ENCODE measurements around the gene ARSK. TPM values are rescaled to one million over a fixed set of nuclear protein-coding genes. Genes with fewer than 3 reads are reported as not detected.

ARSK gene
- total and polyA plus RNA-seq, 2 donors (not counting 1 experiment from before 2014, with no cell fraction given) = 3.7 to 5.1 TPM

DNA sequence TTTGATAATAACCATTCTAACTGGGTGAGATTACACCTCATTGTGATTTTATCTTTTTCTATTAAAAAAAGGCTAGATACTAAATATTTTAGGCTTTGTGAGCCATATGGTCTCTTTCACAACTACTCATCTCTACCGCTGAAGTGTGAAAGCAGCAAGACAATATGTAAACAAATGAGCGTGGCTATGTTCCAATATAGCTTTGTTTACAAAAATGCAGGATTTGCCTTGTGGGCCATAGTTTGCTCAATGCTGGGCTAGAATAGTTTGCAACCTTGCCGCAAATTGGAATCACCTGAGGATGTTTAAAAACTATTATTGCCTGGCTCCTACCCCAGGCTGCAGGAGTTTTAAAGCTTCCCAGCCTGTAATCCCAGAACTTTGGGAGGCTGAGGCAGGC is 54.8 kb downstream of the ARSK start:
- Mint-ChIP-seq H3K27ac (no peak overlapping the region), H3K27me3 (no peaks in the 10 kb centered on the region), H3K4me1 (no peaks in the 10 kb centered on the region), H3K9me3 (ENCODE audit: insufficient read depth) (peaks cover 3% of the 10 kb centered on the region), H3K4me3 (no peak overlapping the region)
- Histone ChIP-seq H2AFZ (ENCODE audit: insufficient read depth, low read depth, low read length, poor library complexity, severe bottlenecking) (no peak overlapping the region), H3K27me3 (replicated peaks in 1 of 4; ENCODE audit: control extremely low read depth in 1 of 4, control insufficient read depth in 3 of 4, insufficient read depth in 4 of 4, low read length in 3 of 4) (no peaks in the 10 kb centered on the region), H4K20me1 (ENCODE audit: control insufficient read depth, insufficient read depth, low read length, poor library complexity, severe bottlenecking) (no peaks in the 10 kb centered on the region), H3K4me1 (ENCODE audit: control insufficient read depth in 2 of 2, insufficient read depth in 2 of 2, low read length in 2 of 2) (no peaks in the 10 kb centered on the region), H3K36me3 (replicated peaks in 1 of 2; ENCODE audit: control extremely low read depth in 1 of 2, control insufficient read depth in 1 of 2, extremely low read depth in 1 of 2, insufficient read depth in 2 of 2, low read length in 1 of 2) (no peaks in the 10 kb centered on the region), H3K27ac (ENCODE audit: low read length in 2 of 2) (no peak overlapping the region), H3K4me3 (ENCODE audit: control extremely low read depth in 1 of 5, extremely low read depth in 1 of 5, insufficient read depth in 1 of 5, low read depth in 2 of 5, low read length in 4 of 5) (no peak overlapping the region), H3K9me3 (ENCODE audit: control extremely low read depth in 1 of 3, control insufficient read depth in 2 of 3, insufficient read depth in 1 of 3, low read length in 2 of 3) (peaks cover 0 to 8% (median 6%) of the 10 kb centered on the region in 3 donors), H3K9ac (ENCODE audit: low read length) (no peak overlapping the region), H3K79me2 (ENCODE audit: control insufficient read depth, insufficient read depth, low read length) (no peaks in the 10 kb centered on the region), H3K4me2 (replicated peaks; ENCODE audit: low read depth, low read length, poor library complexity, severe bottlenecking) (no peak overlapping the region)
- no peak for TF ChIP-seq CTCF (IDR thresholded peaks at IDR 0.05)
- no peak for TF ChIP-seq EZH2 (IDR thresholded peaks at IDR 0.05; ENCODE audit: borderline replicate concordance, insufficient read depth, low read depth, low read length, poor library complexity, severe bottlenecking)
- ChIA-PET POLR2A (no interaction called here), CTCF (interaction anchor here (0.7 kb wide), 1 partner anchor 9 kb away, joined by 3 read pairs; no protein-coding TSS in a partner anchor)
- DNase-seq (no peak), ATAC-seq (ENCODE audit: low read depth) (no peak)
- intact Hi-C loops (cut with micrococcal nuclease) = no loop called here
- 88% methylated on average over 3 of the region's 3 CpGs for WGBS (ENCODE audit: insufficient coverage)

GRCh38 chr5:95610546-95610945 is 55.6 kb downstream of the ARSK start:
- no peak overlapping the region for H3K27ac ChIP-seq (ENCODE audit: low read length in 2 of 2)
- POLR2A ChIA-PET = no interaction called here
- CTCF ChIA-PET = no interaction called here
- Mint-ChIP-seq H3K27me3 (no peaks in the 10 kb centered on the region), H3K4me3 (no peak overlapping the region), H3K9me3 (ENCODE audit: insufficient read depth) (peaks cover 3% of the 10 kb centered on the region), H3K27ac (no peak overlapping the region), H3K4me1 (no peaks in the 10 kb centered on the region)
- TF ChIP-seq EZH2 (IDR thresholded peaks at IDR 0.05; ENCODE audit: borderline replicate concordance, insufficient read depth, low read depth, low read length, poor library complexity, severe bottlenecking) (no peak), CTCF (IDR thresholded peaks at IDR 0.05) (no peak)
- intact Hi-C loops (cut with micrococcal nuclease) = no loop called here
- 100% methylated on average over 2 of the region's 7 CpGs for WGBS (ENCODE audit: insufficient coverage)
- no peak overlapping the region for H3K4me2 ChIP-seq (replicated peaks; ENCODE audit: low read depth, low read length, poor library complexity, severe bottlenecking)
- H3K79me2 ChIP-seq (ENCODE audit: control insufficient read depth, insufficient read depth, low read length) = no peaks in the 10 kb centered on the region
- H4K20me1 ChIP-seq (ENCODE audit: control insufficient read depth, insufficient read depth, low read length, poor library complexity, severe bottlenecking) = no peaks in the 10 kb centered on the region
- H3K36me3 ChIP-seq (replicated peaks in 1 of 2; ENCODE audit: control extremely low read depth in 1 of 2, control insufficient read depth in 1 of 2, extremely low read depth in 1 of 2, insufficient read depth in 2 of 2, low read length in 1 of 2) = no peaks in the 10 kb centered on the region
- H3K27me3 ChIP-seq (replicated peaks in 1 of 4; ENCODE audit: control extremely low read depth in 1 of 4, control insufficient read depth in 3 of 4, insufficient read depth in 4 of 4, low read length in 3 of 4) = no peaks in the 10 kb centered on the region
- H3K9me3 ChIP-seq (ENCODE audit: control extremely low read depth in 1 of 3, control insufficient read depth in 2 of 3, insufficient read depth in 1 of 3, low read length in 2 of 3) = peaks cover 0 to 8% (median 6%) of the 10 kb centered on the region in 3 donors
- no peaks in the 10 kb centered on the region for H3K4me1 ChIP-seq (ENCODE audit: control insufficient read depth in 2 of 2, insufficient read depth in 2 of 2, low read length in 2 of 2)
- no peak for ATAC-seq (ENCODE audit: low read depth)
- DNase-seq = no peak
- H3K4me3 ChIP-seq (ENCODE audit: control extremely low read depth in 1 of 5, extremely low read depth in 1 of 5, insufficient read depth in 1 of 5, low read depth in 2 of 5, low read length in 4 of 5) = no peak overlapping the region
- no peak overlapping the region for H2AFZ ChIP-seq (ENCODE audit: insufficient read depth, low read depth, low read length, poor library complexity, severe bottlenecking)
- H3K9ac ChIP-seq (ENCODE audit: low read length) = no peak overlapping the region

Data from B cell (primary cell).